Liver (tissue), 9 donors: ENCODE results near the gene STAG3. TPM values are rescaled to one million over a fixed set of nuclear protein-coding genes. Genes with fewer than 3 reads are reported as not detected.
"Not testable (repeated sequence)": the region's sequence is repeated elsewhere in the genome, so short reads cannot be mapped to it uniquely, and the experiment has no call there.

Source experiments
- DNase-seq: peaks from one replicate; pipeline ENCODE4 v3.0.0-alpha.2; 2017; ENCODE audit warnings: low spot score
- H3K27ac ChIP-seq, 2 donors: one replicate each; pipeline ENCODE4 v1.7.0; 2013; ENCODE audit warnings: inconsistent platforms in 2 of 2, low read length in 2 of 2, control low read depth in 1 of 2, low read depth in 1 of 2, mild to moderate bottlenecking in 1 of 2
- H3K27me3 ChIP-seq, 4 donors: one replicate each; pipeline versions ENCODE4 v1.6.1 to v1.7.0; 2013; ENCODE audit warnings: low read length in 3 of 4, inconsistent platforms in 1 of 4, mild to moderate bottlenecking in 1 of 4, moderate library complexity in 1 of 4; ENCODE audit not compliant: control insufficient read depth in 4 of 4, insufficient read depth in 4 of 4
- H3K36me3 ChIP-seq, 4 donors: one replicate each; pipeline versions ENCODE4 v1.6.1 to v1.7.0; 2013; ENCODE audit warnings: low read length in 3 of 4, mild to moderate bottlenecking in 3 of 4, low read depth in 1 of 4, moderate library complexity in 1 of 4; ENCODE audit not compliant: control insufficient read depth in 4 of 4, insufficient read depth in 3 of 4
- H3K4me1 ChIP-seq, 4 donors: one replicate each; pipeline versions ENCODE4 v1.6.1 to v1.7.0; 2013; ENCODE audit warnings: low read length in 3 of 4, mild to moderate bottlenecking in 3 of 4, moderate library complexity in 1 of 4; ENCODE audit not compliant: control insufficient read depth in 4 of 4, insufficient read depth in 4 of 4
- H3K4me3 ChIP-seq, 3 donors: one replicate each; pipeline versions ENCODE4 v1.6.1 to v1.7.0; 2013; ENCODE audit warnings: low read length in 3 of 3, control low read depth in 1 of 3, low read depth in 1 of 3, mild to moderate bottlenecking in 1 of 3
- H3K9ac ChIP-seq, 2 donors: one replicate each; pipeline ENCODE4 v1.7.0; 2013; ENCODE audit warnings: low read length in 2 of 2, mild to moderate bottlenecking in 2 of 2, moderate library complexity in 2 of 2, control low read depth in 1 of 2, low read depth in 1 of 2
- H3K9me3 ChIP-seq, 4 donors: one replicate each; pipeline versions ENCODE4 v1.6.1 to v1.7.0; 2013; ENCODE audit warnings: low read length in 3 of 4; ENCODE audit not compliant: control insufficient read depth in 4 of 4
- EGR1 ChIP-seq, 2 donors: IDR thresholded peaks; 2 replicates each; pipeline ENCODE4 v1.6.1; 2016 to 2018; ENCODE audit warnings: antibody characterized with exemption in 2 of 2, low read depth in 2 of 2
- WGBS: extraction: QIAGEN DNeasy Blood & Tissue Kit; methylation state at CpG from one replicate; pipeline ENCODE4 v1.1.7; 2013; 5-methylcytosine and 5-hydroxymethylcytosine counted together
- polyA plus RNA-seq, 2 donors: library from polyadenylated mRNA; stranded (reverse) in 1 of 2; unstranded in 1 of 2; fragments of 200-250 nt in 1 of 2; fragments of >200 nt in 1 of 2; fragmentation: Nextera tagmentation in 1 of 2; extraction: Ambion mirVana in 1 of 2; gene quantifications; one replicate each; pipeline versions ENCODE4 v1.2.1 to v1.2.3, GENCODE V29; 2013 to 2015
- total RNA-seq, 2 donors: library from RNA; depleted of rRNA; stranded (reverse); fragments of >200 nt; gene quantifications; one replicate each; pipeline ENCODE4 v1.2.3, GENCODE V29; 2014
- donor health status: healthy.
- donor health status: healthy.
- donor health status: healthy.
- donor health status: healthy.
- donor health status: healthy.

The STAG3 gene
- total and polyA plus RNA-seq, 4 donors = 0.28 to 7.0 (median 3.2) TPM

- Histone ChIP-seq H3K4me1 (no peaks in the 10 kb centered on the region), H3K36me3 (no peaks in the 10 kb centered on the region), H3K27ac (no peak overlapping the region), H3K4me3 (no peak overlapping the region), H3K27me3 (no peaks in the 10 kb centered on the region), H3K9me3 (no peaks in the 10 kb centered on the region), H3K9ac (no peak overlapping the region)
- no peak for TF ChIP-seq EGR1 (IDR thresholded peaks at IDR 0.05; ENCODE audit: low read depth in 2 of 2)
- 97% methylated on average over 7 of the region's 7 CpGs for WGBS
- DNase-seq = no peak
Measured at GRCh38 chr7:100257017-100257416, 79.3 kb downstream of the STAG3 start.

- WGBS = 92% methylated on average over 8 of the region's 8 CpGs
- not testable (repeated sequence) for H3K4me3 ChIP-seq, H3K4me1 ChIP-seq, H3K9ac ChIP-seq, H3K27me3 ChIP-seq, H3K36me3 ChIP-seq, H3K9me3 ChIP-seq, H3K27ac ChIP-seq, DNase-seq
Measured at GRCh38 chr7:100259984-100260383, 82.3 kb downstream of the STAG3 start.

DNA sequence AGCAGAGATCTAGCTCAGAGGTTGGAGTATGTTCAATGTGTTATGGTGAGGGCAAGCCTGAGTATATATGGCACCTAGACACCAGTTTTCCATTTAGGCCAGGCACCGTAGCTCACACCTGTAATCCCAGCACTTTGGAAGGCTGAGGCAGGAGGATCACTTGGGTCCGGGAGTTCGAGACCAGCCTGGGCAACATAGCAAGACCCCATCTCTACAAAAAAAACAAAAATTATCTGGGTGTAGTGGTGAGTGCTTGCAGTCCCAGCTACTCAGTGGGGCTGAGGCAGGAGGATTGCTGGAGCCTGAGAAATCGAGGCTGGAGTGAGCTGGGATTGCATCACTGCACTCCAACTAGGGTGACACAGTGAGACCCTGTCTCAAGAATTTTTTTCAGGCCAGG is 85.2 kb downstream of the STAG3 start:
- H3K9me3 ChIP-seq, H3K4me3 ChIP-seq, H3K36me3 ChIP-seq, DNase-seq, H3K4me1 ChIP-seq, H3K9ac ChIP-seq, H3K27me3 ChIP-seq, H3K27ac ChIP-seq: not testable (repeated sequence)
- WGBS = 96% methylated on average over 4 of the region's 4 CpGs

Other genes starting within 250 kb of the STAG3 start
- under 1 TPM; 0.08 to 0.09 TPM for gene GJC3, start 248.3 kb upstream of the STAG3 start, total RNA-seq
- gene GJC3, start 248.3 kb upstream of the STAG3 start, polyA plus RNA-seq = 1 to 10 TPM in 1 of 2 donors, under 1 TPM in 1; 0.20 to 1.3 TPM
- 100 to 1,000 TPM in 1 of 2 donors, 10 to 100 TPM in 1; 99.5 to 952 TPM for gene AZGP1, start 201.9 kb upstream of the STAG3 start, total RNA-seq
- 1,000 to 10,000 TPM; 1,348 to 2,721 TPM for gene AZGP1, start 201.9 kb upstream of the STAG3 start, polyA plus RNA-seq
- 100 to 1,000 TPM in 1 of 2 donors, 10 to 100 TPM in 1; 20.5 to 117 TPM for gene ZKSCAN1, start 162.3 kb upstream of the STAG3 start, total RNA-seq
- gene ZKSCAN1, start 162.3 kb upstream of the STAG3 start, polyA plus RNA-seq = 10 to 100 TPM; 11.8 to 39.7 TPM
- gene ZSCAN21, start 128.1 kb upstream of the STAG3 start, total RNA-seq = 1 to 10 TPM; 8.5 to 8.6 TPM
- 1 to 10 TPM; 4.6 to 5.3 TPM for gene ZSCAN21, start 128.1 kb upstream of the STAG3 start, polyA plus RNA-seq
- 10 to 100 TPM; 14.0 to 18.2 TPM for gene ZNF3, start 96.2 kb upstream of the STAG3 start, total RNA-seq
- 10 to 100 TPM; 10.2 to 10.4 TPM for gene ZNF3, start 96.2 kb upstream of the STAG3 start, polyA plus RNA-seq
- gene COPS6, start 88.9 kb upstream of the STAG3 start, total RNA-seq = 10 to 100 TPM; 28.7 to 30.8 TPM
- gene COPS6, start 88.9 kb upstream of the STAG3 start, polyA plus RNA-seq = 10 to 100 TPM; 62.7 to 63.2 TPM
- 100 to 1,000 TPM in 1 of 2 donors, 10 to 100 TPM in 1; 20.6 to 143 TPM for gene MCM7, start 76.5 kb upstream of the STAG3 start, total RNA-seq
- 10 to 100 TPM; 12.6 to 14.6 TPM for gene MCM7, start 76.5 kb upstream of the STAG3 start, polyA plus RNA-seq
- 1 to 10 TPM; 4.6 to 5.5 TPM for gene AP4M1, start 76.3 kb upstream of the STAG3 start, total RNA-seq
- 1 to 10 TPM; 3.3 to 4.9 TPM for gene AP4M1, start 76.3 kb upstream of the STAG3 start, polyA plus RNA-seq
- 10 to 100 TPM; 16.1 to 17.9 TPM for gene TAF6, start 58.6 kb upstream of the STAG3 start, total RNA-seq
- 10 to 100 TPM in 1 of 2 donors, 1 to 10 TPM in 1; 8.9 to 16.3 TPM for gene TAF6, start 58.6 kb upstream of the STAG3 start, polyA plus RNA-seq
- 10 to 100 TPM in 1 of 2 donors, 1 to 10 TPM in 1; 3.7 to 11.9 TPM for gene CNPY4, start 58.3 kb upstream of the STAG3 start, total RNA-seq
- 1 to 10 TPM; 1.9 to 3.8 TPM for gene CNPY4, start 58.3 kb upstream of the STAG3 start, polyA plus RNA-seq
- 1 to 10 TPM; 1.4 TPM for gene MBLAC1, start 51.0 kb upstream of the STAG3 start, total RNA-seq
- 1 to 10 TPM; 1.0 to 1.3 TPM for gene MBLAC1, start 51.0 kb upstream of the STAG3 start, polyA plus RNA-seq
- gene LAMTOR4, start 29.0 kb upstream of the STAG3 start, total RNA-seq = 10 to 100 TPM; 28.4 to 39.8 TPM
- gene LAMTOR4, start 29.0 kb upstream of the STAG3 start, polyA plus RNA-seq = 100 to 1,000 TPM in 1 of 2 donors, 10 to 100 TPM in 1; 75.5 to 112 TPM
- gene TRAPPC14, start 19.2 kb upstream of the STAG3 start, total RNA-seq = 1 to 10 TPM; 3.5 to 6.9 TPM
- gene TRAPPC14, start 19.2 kb upstream of the STAG3 start, polyA plus RNA-seq = 1 to 10 TPM; 2.8 to 9.7 TPM
- gene GAL3ST4, start 9.3 kb upstream of the STAG3 start, total RNA-seq = under 1 TPM; 0.17 to 0.28 TPM
- under 1 TPM; 0.18 to 0.57 TPM for gene GAL3ST4, start 9.3 kb upstream of the STAG3 start, polyA plus RNA-seq
- gene GPC2, start 537 bp upstream of the STAG3 start, total RNA-seq = under 1 TPM; 0.33 to 0.79 TPM
- under 1 TPM in 1 of 2 donors, not detected in 1; 0.14 TPM for gene GPC2, start 537 bp upstream of the STAG3 start, polyA plus RNA-seq
- under 1 TPM; 0.37 to 0.59 TPM for gene PVRIG, start 42.0 kb downstream of the STAG3 start, total RNA-seq
- gene PVRIG, start 42.0 kb downstream of the STAG3 start, polyA plus RNA-seq = under 1 TPM; 0.58 to 0.81 TPM
- gene SPDYE3, start 129.8 kb downstream of the STAG3 start, total RNA-seq = not detected
- 1 to 10 TPM in 1 of 2 donors, under 1 TPM in 1; 0.07 to 1.7 TPM for gene SPDYE3, start 129.8 kb downstream of the STAG3 start, polyA plus RNA-seq
- 10 to 100 TPM in 1 of 2 donors, 1 to 10 TPM in 1; 6.0 to 50.8 TPM for gene PILRB, start 180.2 kb downstream of the STAG3 start, total RNA-seq
- 10 to 100 TPM; 12.2 to 16.5 TPM for gene PILRB, start 180.2 kb downstream of the STAG3 start, polyA plus RNA-seq
- gene PILRA, start 195.6 kb downstream of the STAG3 start, total RNA-seq = 1 to 10 TPM; 2.8 to 3.5 TPM
- gene PILRA, start 195.6 kb downstream of the STAG3 start, polyA plus RNA-seq = 1 to 10 TPM; 1.5 to 3.5 TPM